Measurements from ENCODE around the gene SAYSD1.
A peak's percentile ranks its signal among the peaks of the same experiment; 100 is the strongest.
"Not testable (repeated sequence)": the region's sequence is repeated elsewhere in the genome, so short reads cannot be mapped to it uniquely, and the experiment has no call there.

Gene SAYSD1, protein sequence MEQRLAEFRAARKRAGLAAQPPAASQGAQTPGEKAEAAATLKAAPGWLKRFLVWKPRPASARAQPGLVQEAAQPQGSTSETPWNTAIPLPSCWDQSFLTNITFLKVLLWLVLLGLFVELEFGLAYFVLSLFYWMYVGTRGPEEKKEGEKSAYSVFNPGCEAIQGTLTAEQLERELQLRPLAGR

DNA sequence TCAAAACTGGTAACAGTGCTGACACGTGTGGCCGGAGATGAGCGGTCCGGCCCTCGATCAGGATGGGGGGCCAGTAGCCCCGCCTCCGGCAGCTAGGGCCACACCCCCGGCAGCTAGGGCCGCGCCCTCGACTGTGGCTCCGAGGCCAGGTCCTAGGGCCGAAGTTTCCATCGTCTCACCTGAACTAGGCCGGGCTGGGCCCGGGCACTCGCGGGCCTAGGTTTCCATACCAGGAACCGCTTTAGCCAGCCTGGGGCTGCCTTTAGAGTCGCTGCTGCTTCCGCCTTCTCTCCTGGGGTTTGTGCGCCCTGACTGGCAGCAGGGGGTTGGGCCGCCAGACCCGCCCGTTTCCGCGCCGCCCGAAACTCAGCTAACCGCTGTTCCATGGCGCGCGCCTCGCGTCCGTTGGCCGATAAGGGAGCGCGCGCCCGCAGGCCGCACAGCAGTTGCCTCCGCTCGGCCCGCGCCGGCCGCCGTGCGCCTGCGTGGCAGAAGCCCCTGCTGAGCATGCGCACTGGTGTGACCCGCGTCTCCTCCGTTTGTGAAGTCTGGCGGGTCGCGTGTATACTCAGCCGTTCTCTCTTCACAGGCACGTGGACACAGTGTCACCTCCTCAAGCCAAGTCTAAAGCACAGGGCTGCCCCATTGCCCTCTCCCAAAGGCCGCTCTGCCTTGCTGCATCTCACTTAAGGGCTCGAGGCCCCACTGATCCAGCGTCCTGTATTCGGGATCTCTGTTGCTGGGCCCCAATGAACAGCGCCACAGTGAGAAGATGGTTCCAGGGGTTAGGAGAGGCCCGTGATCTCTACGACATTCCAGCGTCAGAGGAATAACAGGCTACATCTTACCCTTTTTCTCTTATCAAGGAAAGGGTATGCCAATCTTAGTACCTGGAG, at the start of gene SAYSD1:
TSS of gene SAYSD1 (minus strand) at position 483 of the 896 bp plus-strand sequence. CDS start at position 386, 97 bp downstream.
- DNase-seq (ENCODE audit: low read depth), result peak; percentile 89

DNA sequence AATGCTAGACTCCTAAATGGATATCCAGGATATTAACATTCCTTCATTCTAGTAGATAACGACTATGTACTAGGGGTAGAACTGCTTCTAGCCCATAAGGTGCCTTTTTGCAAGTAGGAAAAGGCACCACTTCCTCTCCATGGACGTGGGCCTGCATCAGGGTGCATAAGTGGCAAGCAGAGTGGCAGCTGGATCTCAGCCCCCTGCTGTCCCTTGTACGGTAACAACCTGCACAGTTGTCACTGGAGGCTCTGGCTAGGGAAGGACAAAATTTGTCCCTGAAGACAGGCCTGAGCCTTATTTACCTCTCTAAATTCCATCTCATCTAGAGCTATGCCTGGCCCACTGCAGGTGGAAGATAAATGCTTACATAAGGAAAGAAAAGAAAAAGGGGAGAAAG, 42.5 kb upstream of the SAYSD1 start:
- no peak for DNase-seq (ENCODE audit: low read depth)

DNA sequence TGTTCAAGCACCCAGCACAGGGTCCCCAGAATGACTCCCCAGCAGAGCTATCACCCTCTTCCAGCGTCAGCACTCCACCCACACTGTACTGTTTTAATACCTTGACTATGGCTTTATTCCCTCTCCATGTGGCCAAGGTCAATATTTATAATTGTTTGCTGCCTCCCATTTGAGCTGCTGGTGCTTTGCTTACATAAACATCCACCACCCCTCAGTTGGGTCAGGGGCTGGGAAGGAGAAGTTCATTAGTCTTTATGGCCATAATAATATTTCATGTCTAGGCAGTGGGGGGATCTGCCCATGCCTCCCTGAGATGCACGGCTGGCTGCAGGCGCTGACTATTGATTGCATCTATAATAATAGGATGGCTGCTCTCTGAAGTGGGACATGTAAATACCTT, 41.8 kb upstream of the SAYSD1 start:
- no peak for DNase-seq (ENCODE audit: low read depth)

DNA sequence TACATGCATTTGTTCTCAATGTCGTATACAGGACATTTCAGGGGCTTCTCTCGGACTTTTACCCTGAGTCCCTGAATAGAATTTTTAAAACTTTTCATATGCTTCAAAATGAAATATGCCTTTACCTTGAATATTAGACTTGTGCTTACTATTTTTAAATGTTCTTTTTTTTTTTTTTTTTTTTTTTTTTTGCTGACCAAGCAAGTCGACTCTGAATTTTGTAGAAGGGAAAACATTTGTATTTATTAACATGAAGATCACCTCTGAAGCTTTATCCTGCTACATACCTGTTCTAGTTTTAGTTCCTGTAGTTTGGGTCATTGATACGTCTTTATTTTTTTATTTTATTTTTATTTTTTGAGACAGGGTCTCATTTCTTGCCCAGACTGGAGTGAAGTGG, 39.7 kb upstream of the SAYSD1 start:
- DNase-seq (ENCODE audit: low read depth), result no peak

DNA sequence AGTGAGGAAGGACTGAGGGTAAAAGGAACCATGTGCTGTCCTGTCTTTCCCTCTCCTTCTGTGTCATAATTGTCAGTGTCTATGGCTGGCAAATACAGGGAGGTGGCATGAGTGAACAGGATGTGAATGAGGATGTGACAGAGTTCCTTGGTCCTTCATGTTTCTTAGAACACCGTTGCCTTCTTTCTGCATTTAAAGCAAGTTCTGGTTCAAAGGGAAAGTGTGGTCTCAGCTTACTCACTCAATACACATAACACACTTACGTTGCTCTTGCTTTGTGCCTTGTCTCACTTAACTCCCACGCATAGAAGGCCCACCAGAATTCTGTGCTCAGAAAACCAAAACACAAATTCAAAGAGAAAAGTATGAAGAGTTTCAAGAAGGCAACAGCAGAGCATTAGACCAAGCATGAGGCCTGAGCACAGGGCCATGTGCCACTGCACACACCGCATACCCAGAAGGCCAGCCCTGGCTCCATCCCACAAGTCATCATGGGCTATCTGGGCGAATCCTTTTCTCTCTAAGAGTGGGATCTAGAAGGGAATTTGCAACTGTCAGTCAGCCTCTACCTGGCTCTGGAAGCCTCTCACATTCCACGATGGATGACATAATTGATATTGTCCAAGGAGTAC, 38.9 kb upstream of the SAYSD1 start:
- DNase-seq (ENCODE audit: low read depth), result no peak

DNA sequence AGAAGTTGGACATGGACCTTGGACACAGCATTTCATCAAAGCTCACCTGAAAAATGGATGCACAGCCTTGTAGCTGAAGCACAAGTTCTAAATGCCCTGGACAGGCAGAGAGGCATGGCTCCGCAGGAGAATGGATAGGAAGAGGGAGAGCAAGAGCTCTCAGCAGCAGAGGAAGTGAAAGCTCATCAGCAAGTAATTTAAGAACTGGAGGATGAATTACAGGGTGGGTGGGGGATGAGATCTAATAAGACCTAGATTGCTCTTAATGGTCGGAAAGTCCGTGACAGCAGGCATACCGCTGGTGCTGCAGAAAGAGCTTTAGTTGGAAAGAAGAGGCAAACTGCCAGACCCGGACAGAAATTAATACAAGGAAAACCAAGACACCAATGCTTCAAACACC, 37.3 kb upstream of the SAYSD1 start:
- no peak for DNase-seq (ENCODE audit: low read depth)

DNA sequence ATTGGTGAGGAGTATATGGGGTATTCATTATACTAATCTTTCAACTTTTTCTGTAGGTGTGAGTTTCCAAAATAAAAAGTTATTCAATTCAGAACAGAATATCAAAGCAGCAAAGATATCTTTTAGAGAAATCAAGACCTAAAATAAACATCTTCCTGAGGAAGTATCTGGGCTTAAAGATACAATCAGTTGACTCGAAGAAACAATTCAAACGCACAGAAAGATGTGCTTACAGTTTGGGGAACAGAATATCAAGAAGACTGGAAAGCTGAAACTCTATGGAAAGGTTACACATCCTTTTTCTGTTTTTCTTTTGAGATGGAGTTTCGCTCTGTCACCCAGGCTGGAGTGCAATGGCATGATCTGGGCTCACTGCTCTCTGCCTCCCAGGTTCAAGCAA, 36.2 kb upstream of the SAYSD1 start:
- DNase-seq (ENCODE audit: low read depth), result no peak

DNA sequence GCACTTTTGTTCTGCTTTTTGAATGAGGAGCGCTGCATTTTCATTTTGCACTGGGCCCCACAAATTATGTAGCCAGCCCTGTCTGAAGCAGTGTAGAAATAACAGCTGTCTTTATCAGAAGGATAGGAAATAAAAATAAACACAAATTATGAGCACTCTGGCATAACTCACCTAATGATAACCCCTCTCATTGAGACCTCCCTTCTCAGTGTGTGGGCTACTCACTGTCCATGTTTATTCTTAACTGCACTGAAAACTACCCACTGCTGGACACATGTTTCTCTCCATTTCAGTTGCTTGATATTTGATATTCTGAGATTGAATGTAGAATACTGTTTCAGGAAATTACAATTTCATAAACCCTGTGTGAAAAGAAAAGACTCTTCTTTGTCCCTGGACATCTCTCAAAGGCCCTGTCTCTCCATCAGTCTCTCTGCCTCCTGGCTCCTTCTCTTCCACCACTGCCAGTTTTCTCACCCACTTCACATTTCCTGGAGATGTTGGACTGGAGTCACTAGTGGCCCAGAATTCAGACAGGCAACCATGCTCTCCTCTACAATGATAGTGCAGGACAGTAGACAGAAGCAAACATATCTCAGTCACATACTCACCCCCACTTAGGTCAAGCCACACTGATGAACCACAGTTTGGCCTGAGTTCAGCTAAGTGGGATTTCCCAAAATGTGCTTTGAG, 29.6 kb upstream of the SAYSD1 start:
- no peak for DNase-seq (ENCODE audit: low read depth)

DNA sequence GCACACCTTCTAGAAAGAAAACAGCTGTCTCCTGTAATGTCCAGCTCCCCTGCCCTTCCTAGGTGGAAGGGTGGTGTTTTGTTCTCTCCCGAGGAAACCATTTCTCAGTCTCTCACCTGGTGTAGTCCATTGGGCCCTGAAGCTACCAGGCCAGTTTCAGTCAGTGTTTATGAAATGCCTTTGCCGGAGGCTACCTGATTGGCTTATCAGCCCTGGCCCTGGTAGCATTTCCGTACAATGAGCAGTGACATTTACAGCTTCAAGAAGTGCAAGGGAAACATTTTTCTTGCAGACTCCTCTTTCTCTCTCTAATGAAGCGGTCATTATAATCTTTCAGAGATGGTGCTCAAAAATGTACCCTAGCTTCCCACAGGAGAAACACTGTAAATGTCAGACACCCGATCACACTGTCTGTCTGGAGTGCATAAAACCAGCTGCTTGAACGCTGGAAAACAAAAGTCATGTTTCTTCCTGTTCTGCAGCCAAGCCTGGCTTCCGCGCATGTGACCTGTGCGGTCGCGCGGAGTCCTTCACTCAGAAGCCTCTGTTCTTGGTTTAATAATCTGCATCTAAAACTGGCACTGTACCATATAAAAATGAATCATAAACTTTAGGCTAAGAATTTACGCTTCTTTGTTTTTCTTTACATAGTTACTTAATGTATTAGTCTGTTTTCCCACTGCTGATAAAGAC, 28.4 kb upstream of the SAYSD1 start:
- no peak for DNase-seq (ENCODE audit: low read depth)

DNA sequence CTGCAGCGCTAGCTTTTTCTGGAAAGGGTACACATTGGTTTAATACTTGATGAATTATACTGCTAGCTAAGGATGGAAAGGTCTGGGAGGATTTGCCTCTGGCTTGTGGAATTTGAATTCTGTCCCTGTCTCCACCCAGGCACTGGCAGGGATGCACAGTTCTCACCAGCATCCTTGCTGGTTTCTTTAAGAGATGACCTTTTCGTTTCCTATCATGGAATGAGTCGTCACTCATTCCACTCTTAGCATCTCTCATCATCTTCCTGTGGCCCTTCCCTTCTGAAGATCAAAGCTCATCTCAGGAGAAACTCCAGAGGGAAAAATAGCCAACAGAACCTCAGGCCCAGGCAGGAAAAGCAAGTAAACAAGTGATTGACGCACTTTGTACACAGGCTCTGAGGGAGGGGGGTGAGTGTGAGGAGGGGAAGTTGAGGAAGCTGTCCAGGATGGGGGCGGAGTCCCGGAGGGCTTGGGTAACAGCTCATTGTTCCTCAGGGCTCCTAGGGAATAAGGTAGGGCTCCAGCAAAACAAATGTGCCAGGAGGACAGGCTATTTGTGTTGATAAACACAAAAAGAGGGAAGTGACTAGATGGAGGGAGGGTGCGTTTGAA, 25.7 kb upstream of the SAYSD1 start:
- no peak for DNase-seq (ENCODE audit: low read depth)

DNA sequence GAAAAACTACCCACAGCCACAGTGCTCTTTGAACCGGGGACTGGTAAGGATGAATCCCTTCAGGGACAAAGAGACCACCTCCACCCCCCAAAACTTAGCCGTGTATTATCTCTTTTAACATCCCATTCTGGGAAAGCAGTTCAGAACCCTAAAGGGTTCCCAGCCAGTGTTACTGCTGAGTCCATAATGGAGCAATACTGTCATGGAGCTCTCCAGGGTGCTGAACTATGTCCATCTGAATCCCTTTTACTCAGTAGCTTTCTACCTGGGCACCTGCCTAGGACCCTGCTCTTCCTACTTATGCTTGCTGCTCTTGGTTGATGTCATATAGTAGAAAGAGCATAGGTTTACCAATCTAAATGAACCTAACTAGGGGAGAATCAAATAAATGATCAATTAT, 22.3 kb upstream of the SAYSD1 start:
- no peak for DNase-seq (ENCODE audit: low read depth)

DNA sequence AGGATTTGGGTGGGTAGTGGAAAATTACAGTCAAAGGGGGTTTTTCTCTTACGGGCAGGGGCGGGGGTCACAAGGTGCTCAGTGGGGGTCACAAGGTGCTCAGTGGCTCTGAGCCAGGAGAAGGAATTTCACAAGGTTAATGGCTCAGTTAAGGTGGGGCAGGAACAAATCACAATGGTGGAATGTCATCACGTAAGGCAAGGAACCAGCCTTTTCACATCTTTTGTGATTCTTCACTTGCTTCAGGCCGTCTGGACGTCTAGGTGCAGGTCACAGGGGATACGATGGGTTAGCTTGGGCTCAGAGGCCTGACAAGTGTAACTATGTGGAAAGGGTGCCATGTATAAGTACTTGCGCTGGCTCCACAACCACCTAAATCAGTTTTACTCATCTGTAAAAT, 21.2 kb upstream of the SAYSD1 start:
- DNase-seq (ENCODE audit: low read depth), result not testable (repeated sequence)

DNA sequence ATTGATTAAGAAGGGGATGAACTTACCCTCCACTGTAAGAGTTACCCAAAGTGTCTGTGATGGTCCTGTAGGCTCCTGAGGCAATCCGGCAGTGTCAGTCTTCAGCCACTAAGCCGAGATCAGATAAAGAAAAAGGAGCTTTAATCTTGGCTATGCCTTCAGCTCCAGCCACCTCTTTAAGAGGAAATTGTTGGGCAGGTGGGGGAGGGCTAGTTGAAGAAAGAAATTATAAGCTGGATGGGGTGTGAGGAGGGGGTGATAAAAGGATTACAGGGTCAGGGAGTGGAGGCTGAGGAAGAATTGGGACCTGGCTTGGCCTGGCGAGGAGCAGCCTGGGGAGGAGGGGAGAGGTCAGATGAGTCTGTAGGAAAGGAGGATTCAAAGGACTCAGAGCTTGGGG, 19.8 kb upstream of the SAYSD1 start:
- not testable (repeated sequence) for DNase-seq (ENCODE audit: low read depth)

DNA sequence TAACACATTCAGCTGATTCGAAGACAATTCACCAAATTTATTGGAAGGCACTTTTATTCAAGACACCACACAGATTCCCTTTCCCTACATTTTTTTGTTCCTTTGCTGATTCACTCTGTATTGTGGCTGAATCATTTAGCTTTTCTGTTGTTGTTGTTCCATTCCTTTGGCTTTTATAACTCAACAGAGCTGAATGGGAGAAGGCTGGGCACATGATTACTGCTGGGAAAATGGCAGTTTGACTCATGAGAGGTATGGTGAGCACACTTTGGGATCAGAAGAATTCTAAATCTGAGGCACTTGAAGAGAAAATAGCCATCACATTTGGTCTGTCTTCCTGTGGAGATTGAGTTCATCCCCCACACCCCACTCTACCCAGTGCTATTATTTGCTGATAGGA, 15.7 kb upstream of the SAYSD1 start:
- DNase-seq (ENCODE audit: low read depth), result no peak

DNA sequence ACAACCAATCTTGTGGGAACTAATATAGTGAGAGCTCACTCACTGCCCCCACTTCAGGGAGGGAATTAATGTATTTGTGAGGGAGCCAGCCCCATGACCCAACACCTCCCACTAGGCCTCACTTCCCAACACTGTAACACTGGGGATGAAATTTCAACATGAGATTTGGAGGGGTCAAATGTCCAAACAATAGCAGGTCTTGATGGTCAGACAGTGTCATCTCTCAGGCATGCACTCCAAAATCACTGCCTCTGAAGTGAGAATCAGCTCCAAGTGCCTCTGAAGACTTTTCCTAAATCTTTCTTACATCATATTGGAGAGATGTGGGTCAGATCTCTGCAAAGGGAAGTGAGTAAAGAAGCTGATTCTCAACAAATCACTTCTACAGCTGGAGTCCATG, 13.8 kb upstream of the SAYSD1 start:
- DNase-seq (ENCODE audit: low read depth), result no peak

DNA sequence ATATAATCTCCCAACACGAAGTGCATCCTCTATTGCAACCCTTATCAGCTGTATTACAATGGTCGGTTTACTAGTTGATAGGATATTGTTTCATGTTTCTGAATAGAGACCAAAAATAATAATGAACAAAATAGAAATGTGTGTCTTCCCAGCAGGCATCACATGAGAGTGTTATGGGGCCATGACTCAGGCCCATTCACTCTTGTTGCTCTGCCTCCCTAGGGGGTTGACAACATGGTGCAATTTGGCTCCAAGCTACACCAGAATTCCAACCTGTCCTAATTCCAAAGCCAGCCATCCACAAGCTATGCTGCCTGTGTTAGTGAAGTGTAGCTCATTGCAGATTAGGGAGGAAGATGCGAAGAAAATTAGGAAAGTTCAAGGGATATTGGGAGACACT, 13.1 kb upstream of the SAYSD1 start:
- no peak for DNase-seq (ENCODE audit: low read depth)

DNA sequence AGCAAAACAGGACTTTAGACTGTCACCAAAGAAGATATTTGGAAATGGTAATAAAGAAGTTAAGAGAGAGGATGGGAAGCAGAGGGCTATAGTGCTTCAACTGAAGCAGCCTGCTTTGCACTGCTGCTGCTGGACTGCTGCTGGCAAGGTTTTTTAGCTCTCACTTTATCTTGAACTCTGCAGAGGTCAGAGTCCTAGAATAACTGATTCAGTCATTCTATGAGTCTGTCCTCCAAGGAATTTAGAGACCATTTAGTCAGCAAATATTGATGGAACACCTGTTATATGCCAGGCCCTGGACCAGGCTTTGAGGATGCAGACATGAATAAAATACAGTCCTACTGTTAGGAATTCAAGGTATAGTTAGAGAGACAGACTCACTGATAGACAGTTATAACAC, 9.1 kb upstream of the SAYSD1 start:
- no peak for DNase-seq (ENCODE audit: low read depth)

DNA sequence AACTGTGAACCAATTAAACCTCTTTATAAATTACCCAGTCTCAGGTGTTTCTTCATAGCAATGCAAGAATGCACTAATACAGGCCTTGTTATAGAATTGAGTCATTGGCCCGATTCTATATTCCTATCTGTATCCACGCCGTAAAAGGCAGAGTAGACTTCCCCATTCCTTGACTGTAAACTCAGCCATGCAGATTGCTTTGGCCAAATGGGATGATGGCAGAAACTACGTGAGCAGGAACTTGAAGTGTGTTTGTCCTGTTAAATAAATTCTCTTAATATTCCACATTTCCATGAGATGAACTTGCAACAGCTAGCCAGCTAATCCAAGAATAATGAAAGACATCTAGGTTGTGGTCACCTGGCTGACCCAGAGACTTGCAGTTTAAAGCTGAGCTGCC, 3.9 kb upstream of the SAYSD1 start:
- no peak for DNase-seq (ENCODE audit: low read depth)

DNA sequence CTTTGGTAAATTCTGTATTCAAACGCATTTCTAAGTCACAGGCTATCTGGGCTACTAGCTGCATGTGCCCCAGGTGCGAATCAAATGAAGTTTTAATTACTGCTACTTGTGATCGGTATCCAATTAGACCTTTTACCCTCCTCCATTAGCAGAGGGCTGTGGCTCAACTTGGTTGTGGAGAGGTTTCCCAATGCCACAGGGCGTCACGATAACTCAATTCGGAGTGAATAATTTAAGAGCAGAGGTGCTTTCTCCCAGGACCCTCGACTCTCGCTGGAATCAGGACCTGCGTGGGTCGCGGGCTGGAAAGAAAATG, 640 bp downstream of the SAYSD1 start:
- DNase-seq (ENCODE audit: low read depth), result no peak

DNA sequence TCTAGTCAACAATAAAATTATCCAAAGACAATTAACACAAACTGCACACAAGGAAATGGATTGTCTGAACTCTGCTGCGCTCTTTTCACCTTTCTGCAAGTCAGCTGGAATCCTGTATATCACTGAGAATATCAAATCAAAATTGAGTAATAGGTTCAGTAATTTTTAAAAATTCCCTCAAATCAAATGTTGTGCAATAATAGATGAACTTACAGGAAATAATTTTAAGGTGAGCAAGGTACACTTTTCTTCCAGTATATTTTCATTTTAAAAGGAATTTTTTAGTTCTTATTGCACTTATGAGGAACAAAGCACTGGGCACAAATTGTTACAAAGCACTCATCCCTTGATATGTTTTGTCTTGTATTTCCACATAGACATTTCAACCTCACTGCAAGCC, 1.2 kb downstream of the SAYSD1 start:
- DNase-seq (ENCODE audit: low read depth), result no peak

DNA sequence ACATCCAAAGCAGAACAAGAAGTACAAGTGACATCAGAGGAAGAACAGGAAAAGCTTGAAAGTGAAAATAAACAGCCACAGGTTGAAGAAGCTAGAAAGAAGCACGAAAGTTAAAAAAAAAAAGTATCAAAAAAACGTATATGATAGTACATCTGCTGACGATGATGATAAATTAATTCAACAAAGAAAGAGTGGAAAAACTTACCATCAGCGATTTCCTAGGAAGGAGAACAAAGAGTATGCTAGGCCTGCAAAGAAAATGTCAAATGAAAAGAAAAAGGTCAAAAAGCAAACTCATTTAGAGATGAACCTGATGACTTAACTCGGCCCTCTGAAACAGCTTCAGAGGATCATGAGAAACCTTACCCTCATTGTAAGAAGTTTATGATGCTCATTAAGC, 3.7 kb downstream of the SAYSD1 start:
- DNase-seq (ENCODE audit: low read depth), result no peak
